Measurements from ENCODE around the gene MYH3. TPM values are rescaled to one million over a fixed set of nuclear protein-coding genes. Genes with fewer than 3 reads are reported as not detected.
"Not testable (repeated sequence)": the region's sequence is repeated elsewhere in the genome, so short reads cannot be mapped to it uniquely, and the experiment has no call there.

MYH3 gene
- total RNA-seq (2014; rRNA removed), result 0.19 and 0.40 TPM in 2 replicates
- polyA plus RNA-seq (2012), result 0.23 TPM

GRCh38 chr17:10657148-10657547 is at the start of gene MYH3:
MYH3 (minus strand) TSS chr17:10657309; CDS start chr17:10655064, 2,245 bp downstream.
- no peak for DNase-seq (ENCODE audit: low read depth)

GRCh38 chr17:10705727-10706126 is 48.6 kb upstream of the MYH3 start:
- DNase-seq (ENCODE audit: low read depth), result no peak

GRCh38 chr17:10702574-10702973 is 45.5 kb upstream of the MYH3 start:
- peak; percentile 78 for DNase-seq (ENCODE audit: low read depth)

- no peak for DNase-seq (ENCODE audit: low read depth)
Observed at GRCh38 chr17:10699856-10700255, 42.7 kb upstream of the MYH3 start.

GRCh38 chr17:10698096-10698818 is 41.1 kb upstream of the MYH3 start:
- DNase-seq (ENCODE audit: low read depth), result peak; percentile 52

GRCh38 chr17:10697092-10698081 is 40.3 kb upstream of the MYH3 start, which contains the start of the genes ADPRM and SCO1:
ADPRM (plus strand) TSS chr17:10697594; CDS start chr17:10704927, 7,333 bp downstream.
SCO1 (minus strand) TSS chr17:10697533; CDS start chr17:10697507, 26 bp downstream.
- peak; percentile 92 for DNase-seq (ENCODE audit: low read depth)

GRCh38 chr17:10695875-10696407 is 38.8 kb upstream of the MYH3 start:
- not testable (repeated sequence) for DNase-seq (ENCODE audit: low read depth)

- no peak for DNase-seq (ENCODE audit: low read depth)
Observed at GRCh38 chr17:10687499-10687898, 30.4 kb upstream of the MYH3 start.

GRCh38 chr17:10683853-10684252 is 26.7 kb upstream of the MYH3 start:
- DNase-seq (ENCODE audit: low read depth), result peak; percentile 56

GRCh38 chr17:10681866-10682446 is 24.8 kb upstream of the MYH3 start:
- DNase-seq (ENCODE audit: low read depth), result no peak

GRCh38 chr17:10674704-10675103 is 17.6 kb upstream of the MYH3 start:
- no peak for DNase-seq (ENCODE audit: low read depth)

GRCh38 chr17:10673312-10673711 is 16.2 kb upstream of the MYH3 start:
- no peak for DNase-seq (ENCODE audit: low read depth)

- peak; percentile 32 for DNase-seq (ENCODE audit: low read depth)
Observed at GRCh38 chr17:10668775-10669174, 11.7 kb upstream of the MYH3 start.

GRCh38 chr17:10666906-10667305 is 9.8 kb upstream of the MYH3 start:
- no peak for DNase-seq (ENCODE audit: low read depth)

GRCh38 chr17:10664571-10664970 is 7.5 kb upstream of the MYH3 start:
- no peak for DNase-seq (ENCODE audit: low read depth)

GRCh38 chr17:10663231-10663630 is 6.1 kb upstream of the MYH3 start:
- no peak for DNase-seq (ENCODE audit: low read depth)

- no peak for DNase-seq (ENCODE audit: low read depth)
Observed at GRCh38 chr17:10661437-10661836, 4.3 kb upstream of the MYH3 start.

- no peak for DNase-seq (ENCODE audit: low read depth)
Observed at GRCh38 chr17:10657879-10658278, 770 bp upstream of the MYH3 start.

- DNase-seq (ENCODE audit: low read depth), result no peak
Observed at GRCh38 chr17:10653987-10654386, 3.1 kb downstream of the MYH3 start.

GRCh38 chr17:10652984-10653659 is 4.0 kb downstream of the MYH3 start:
- DNase-seq (ENCODE audit: low read depth), result no peak

- no peak for DNase-seq (ENCODE audit: low read depth)
Observed at GRCh38 chr17:10651927-10652326, 5.2 kb downstream of the MYH3 start.
